Tibial nerve (tissue), 4 donors: ENCODE data around the gene IFNAR1.

Source experiments
- CTCF ChIP-seq, 5 experiments: fragments of 200-600 bp in 3 of 5; fragments of 450-650 bp in 2 of 5; sonication (generic) in 3 of 5; IDR thresholded peaks; one replicate each; pipeline ENCODE4 v1.5.1; 2016 to 2019; ENCODE audit warnings: antibody characterized with exemption in 5 of 5, mild to moderate bottlenecking in 3 of 5, moderate library complexity in 2 of 5
- EP300 ChIP-seq, 2 donors: sonication (generic); formaldehyde crosslinking; IDR thresholded peaks; one replicate each; pipeline ENCODE4 v1.6.1; 2017; ENCODE audit warnings: antibody characterized with exemption in 2 of 2, mild to moderate bottlenecking in 1 of 2
- POLR2A ChIP-seq, 2 donors: fragments of 450-650 bp; IDR thresholded peaks; one replicate each; pipeline ENCODE4 v1.6.1; 2017; ENCODE audit warnings: antibody characterized with exemption in 2 of 2, mild to moderate bottlenecking in 2 of 2, moderate library complexity in 2 of 2

- no peak for TF ChIP-seq CTCF (IDR thresholded peaks at IDR 0.05)
- no peak for TF ChIP-seq POLR2A (IDR thresholded peaks at IDR 0.05)
- no peak for TF ChIP-seq EP300 (IDR thresholded peaks at IDR 0.05)
Observed at GRCh38 chr21:33370305-33370704, 45.5 kb downstream of the IFNAR1 start.
